Cerebellar cortex (tissue), 1 donor: Measurements from ENCODE around the gene INCA1.

Experiments
- DNase-seq: peaks from one replicate; pipeline ENCODE4 v3.0.0-alpha.2; 2015; ENCODE audit warnings: low spot score

INCA1 gene

DNA sequence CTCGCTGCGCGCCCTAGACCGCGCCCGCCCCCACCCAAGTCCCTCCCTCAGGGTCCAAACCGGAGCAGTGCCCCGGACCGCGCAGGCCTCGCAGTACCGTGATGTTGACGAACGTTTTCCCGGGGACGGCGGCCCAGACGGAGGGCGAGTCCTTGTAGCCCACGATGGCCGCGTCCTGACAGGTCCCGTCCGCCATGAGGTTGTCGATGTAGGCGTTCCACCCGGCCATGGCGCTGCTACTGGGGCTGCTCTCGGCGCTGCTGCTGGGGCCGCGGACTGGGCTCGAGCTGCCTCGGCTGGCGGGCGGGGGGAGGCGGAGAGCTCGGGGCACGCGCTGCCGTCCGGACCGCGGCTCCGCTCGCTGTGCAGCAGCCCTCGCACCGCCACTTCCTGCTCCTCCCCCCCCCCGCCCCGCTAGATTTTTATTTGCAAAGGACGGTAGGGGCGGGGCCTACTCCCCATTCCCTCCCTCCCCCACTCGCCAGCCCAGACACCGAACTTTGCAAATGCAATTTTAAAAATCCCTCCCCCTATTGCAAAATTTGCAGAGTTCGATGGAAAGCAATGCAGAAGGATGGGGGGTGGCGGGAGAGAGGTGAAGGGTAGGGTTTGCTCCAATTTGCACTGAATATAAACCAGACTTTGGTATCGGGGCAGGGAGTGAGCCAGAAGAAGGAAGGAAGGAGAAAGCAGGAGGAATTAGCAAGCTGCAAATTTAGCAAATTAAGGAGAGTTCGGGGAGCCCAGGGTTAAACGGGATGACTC, 49.0 kb downstream of the INCA1 start, which contains the start of gene PFN1:
TSS of gene PFN1 (minus strand) at position 365 of the 765 bp plus-strand sequence. CDS start at position 229, 136 bp downstream.
- peak; percentile 89 for DNase-seq

DNA sequence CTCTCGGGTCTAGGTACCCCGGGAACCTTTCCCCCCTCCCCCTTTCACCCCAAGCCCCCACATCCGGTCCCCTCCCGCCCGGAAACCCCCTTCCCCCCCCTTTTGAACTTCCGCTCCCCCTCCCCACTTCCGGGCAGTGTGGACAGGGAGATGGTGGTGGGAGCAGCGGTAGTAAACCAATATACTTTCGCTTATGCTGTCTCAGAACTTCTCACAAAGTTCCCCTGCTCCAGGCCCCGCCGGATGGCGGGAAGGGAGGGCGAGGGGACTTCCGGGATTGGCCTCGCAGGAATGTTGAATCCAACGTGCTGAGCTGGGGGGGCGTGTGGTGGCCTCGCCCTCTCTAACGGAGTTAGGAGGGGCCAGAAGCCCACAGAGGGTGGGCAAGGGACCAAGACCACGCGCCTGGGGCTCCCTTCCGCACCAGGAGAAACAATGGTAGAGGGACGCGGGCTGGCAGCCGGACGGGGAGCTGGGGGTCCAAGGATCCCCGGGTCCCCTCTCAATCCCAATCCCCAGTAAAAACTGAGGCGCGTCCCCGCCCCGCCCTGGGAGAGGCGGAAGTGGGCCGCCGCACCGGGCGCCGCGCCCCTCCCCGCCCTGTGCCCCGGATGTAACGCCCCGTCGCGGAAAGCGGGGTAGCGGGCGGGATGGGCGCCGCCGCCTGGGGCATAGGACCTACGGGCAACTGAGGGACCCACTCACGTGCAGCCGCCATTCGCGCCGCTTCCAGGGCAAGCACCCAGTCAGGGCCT, 49.7 kb downstream of the INCA1 start:
- DNase-seq = peak; percentile 51

DNA sequence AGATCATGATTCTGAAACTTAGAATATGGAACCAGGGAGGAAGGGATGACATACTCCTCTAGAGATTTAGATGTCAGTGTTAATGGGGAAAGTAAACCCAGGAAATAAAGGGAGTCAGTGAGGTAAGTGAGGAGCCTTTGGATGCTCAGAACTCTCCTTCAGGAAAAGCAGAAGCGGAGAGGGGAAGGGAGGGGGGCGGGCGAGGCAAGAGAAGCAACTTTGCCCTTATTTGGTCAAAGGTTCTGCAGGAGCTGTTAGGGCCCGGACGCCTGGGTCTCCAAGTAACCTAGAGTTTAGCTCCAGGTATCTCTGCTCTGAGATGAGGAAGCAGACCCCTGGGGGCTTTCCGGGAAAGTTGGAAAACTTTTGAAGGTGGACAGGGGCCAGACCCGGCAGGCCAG, 50.3 kb downstream of the INCA1 start:
- no peak for DNase-seq

DNA sequence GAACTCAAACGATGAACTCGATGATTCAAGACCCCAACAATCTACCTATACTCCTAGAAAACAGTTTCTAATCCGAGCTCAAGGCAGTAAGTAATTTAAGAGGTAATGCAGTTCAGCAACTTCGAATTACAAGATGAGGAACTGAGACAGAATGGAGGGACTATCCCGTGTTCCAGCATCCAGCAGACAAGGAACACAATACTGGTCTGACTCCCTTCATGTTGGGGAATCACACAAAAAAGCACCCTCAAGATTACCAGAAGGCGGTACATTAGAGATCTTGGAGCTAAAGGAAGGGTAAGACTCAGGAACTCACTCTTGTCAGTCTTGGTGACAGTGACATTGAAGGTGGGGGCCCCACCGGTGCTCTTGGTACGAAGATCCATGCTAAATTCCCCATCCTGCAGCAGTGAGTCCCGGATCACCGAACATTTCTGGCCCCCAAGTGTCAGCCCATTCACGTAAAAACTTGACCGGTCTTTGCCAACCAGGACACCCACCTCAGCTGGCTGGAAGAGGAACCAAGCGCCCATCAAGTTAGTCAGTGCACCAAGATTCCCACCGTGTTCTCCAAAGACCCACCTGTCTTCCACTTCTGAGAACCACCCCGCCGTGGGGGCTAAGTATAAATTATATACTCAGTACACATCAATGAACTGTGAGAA, 50.9 kb downstream of the INCA1 start:
- no peak for DNase-seq

DNA sequence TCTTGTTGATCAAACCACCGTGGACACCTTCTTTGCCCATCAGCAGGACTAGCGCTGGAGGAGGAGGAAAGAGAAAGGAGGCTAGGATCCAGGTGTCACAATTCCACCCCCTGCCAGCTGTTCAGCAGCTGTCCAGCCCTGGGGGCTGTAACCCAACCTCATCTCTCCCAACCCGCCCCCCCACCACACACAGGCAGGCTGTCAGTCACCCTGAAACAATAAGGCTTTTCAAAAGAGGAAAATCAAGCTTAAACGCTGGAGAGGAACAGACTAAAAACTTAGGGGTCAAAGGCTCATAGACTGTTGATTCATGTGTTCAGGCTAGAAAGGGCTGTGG, 51.4 kb downstream of the INCA1 start:
- no peak for DNase-seq

DNA sequence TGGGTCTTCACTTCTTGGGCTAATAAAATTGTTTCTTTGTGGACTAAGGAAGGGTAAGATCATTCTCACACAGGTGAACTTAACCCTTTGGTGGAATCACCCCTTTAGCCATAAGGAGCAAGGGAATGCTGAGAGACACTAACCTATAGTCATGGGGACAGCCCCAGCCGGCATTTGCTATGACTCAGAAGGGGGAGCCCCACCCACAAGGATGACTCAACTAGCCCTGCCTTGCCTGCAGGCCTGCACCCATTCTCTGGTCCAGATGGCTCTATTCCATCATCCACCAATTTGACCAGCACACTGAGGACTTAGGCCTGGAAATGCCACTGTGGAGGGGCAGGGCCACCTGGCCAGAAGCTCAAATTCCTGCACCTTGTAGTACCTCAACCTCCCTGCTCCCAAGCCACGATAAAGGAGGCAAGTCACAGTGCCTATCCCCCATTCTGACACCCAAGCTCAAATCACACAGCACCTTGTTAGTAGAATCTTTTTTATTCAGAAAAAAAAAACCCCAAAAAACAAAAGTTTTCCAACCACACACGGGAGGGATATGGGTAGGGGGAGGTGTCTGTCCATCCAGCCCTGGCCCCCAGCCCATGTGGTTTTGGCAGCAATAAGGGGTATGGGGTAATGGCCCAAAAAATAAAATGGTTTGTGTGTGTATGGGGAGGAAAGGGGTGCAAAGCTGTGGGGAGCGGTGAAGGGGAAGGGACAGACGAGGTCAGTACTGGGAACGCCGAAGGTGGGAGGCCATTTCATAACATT, 52.0 kb downstream of the INCA1 start:
- DNase-seq = peak; percentile 51

DNA sequence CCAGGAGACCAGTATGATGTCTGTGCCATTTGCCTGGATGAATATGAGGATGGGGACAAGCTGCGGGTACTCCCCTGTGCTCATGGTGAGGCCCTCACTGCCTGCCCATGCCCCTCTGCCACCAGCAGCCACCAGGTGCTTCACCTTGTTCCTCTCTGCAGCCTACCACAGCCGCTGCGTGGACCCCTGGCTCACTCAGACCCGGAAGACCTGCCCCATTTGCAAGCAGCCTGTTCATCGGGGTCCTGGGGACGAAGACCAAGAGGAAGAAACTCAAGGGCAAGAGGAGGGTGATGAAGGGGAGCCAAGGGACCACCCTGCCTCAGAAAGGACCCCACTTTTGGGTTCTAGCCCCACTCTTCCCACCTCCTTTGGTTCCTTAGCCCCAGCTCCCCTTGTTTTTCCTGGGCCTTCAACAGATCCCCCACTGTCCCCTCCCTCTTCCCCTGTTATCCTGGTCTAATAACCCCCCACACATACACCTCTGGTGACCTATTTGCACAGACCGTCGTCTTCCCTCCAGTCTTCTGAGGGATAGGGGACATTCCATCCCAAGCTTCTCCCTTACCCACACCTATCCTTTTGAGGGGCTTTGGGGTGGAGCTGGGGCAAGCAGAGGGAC, 52.7 kb downstream of the INCA1 start:
- DNase-seq = no peak

DNA sequence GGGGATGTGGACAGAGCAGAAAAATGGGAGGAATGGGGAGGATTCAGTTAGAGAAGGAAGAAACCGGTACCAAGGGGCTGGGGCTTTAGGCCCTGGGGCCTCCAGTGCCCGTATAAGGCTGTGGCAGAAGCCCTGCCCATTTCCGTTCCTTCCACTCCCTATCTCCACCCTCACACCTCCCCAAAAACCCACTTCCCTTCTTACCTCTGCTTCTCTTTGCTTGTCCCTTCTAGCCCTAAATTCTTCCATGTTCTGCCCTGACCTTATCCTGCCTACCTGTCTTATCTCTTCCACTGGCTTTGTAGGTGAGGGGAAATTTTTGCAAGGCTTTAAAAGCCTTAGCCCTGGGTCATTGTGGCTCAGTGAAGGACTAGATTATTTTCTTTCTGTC, 53.2 kb downstream of the INCA1 start:
- DNase-seq = peak; percentile 27

DNA sequence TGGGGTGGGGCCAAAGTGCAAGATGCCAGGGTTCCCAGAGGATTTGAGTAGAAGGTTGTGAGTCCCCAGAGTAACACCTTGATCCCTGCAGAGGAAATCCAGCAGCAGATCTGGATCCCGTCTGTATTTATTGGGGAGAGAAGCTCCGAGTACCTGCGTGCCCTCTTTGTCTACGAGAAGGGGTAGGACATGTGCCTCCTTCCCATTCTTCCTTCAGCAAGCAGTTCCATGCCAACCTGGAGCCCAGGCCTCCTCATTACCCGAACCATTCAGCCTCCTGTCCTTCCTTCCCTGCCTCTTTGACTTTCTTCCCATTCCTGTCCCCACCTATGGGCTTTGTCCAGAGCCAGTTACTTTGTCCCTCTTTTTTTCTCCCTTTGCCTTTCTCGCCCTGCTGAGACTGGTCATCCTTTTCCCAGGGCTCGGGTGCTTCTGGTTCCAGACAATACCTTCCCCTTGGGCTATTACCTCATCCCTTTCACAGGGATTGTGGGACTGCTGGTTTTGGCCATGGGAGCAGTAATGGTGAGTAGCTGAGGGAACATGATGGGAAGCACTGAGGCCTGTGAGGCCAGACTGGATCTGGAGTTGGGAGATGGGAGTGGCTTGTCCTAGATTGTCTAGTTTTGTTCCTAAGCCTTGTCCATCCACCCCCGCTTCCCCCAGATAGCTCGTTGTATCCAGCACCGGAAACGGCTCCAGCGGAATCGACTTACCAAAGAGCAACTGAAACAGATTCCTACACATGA, 54.4 kb downstream of the INCA1 start:
- peak; percentile 44 for DNase-seq

DNA sequence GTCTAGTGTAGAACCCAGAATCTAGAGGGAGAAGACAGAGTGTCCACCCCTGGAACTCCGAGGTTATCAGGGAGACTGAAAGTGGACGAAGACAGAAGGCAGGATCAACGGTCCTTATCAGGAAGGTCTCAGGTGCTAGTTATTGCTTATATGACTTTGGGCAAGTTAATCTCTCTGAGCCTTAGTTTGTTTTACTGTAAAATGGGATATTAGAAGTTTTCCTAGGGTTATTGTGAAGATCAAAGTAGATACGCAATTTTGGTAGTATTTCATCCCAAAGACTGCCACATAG, 56.1 kb downstream of the INCA1 start:
- DNase-seq = no peak

DNA sequence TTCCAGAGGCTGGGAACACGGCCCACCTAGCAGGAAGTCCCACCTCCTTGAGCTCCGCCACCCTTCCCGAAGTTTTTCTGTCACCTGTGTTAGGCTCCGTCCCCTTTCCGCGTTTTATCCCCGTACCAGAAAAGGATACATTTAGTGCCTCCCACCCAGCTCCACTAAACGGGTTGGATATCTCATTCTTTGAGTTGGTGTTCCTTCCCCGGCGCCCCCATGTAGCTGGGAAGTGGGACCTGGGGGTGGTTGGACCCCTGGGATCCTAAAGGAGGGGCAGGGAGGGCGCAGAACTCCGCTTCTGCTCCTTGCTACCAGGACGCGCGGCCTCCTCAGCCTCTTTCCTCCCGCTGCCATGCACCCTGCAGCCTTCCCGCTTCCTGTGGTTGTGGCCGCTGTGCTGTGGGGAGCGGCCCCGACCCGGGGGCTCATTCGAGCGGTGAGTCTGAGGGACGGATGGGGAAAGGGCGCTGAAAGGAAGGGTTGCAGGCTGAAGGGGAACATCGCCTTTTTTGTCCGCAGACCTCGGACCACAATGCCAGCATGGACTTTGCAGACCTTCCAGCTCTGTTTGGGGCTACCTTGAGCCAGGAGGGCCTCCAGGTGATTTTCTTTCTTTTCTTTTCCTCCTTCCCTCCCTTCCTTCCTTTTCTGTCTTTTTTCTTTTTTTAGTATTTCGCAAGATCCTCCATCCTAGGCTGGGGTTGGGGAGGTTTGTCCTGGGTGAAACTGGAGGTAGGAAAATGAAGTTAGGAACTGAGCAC, 56.6 kb downstream of the INCA1 start:
- no peak for DNase-seq

DNA sequence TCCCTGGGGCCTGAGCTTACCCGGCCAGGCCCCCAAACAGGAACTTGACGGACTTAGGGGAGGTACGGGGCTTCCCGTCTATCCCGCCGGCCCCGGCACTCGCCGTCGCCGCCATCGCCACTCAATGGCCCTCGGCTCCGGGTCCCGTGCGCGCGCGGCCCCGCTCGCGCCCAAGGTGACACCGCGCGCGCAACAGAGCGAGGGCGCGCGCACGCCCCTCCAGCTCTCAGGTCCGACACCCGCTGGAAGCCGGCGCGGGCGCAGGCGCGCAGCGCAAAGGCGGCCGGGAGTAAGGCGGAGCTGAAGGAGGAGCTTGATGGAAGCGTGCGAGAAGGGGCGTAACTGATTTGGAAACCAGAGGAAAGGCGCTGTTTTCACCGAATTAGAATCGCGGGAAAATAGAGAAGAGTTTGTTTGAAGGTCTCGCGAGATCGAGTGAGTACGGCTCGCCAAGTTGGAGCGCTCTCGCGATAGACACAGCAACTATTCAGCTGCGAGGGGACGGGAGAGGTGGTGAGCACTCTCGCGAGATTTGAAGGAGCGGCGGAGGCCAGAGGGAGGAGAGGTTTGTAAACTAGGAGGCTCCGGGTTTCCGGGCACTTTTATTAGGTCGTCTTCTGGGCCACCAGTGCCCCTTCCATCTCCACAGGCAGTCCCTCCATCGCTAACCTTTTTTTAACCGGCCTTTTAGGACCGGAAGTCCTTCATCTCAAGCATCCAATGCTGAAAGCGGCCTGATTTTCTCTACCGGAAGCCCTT, 57.3 kb downstream of the INCA1 start, which contains the start of the genes RNF167 and SLC25A11:
TSS of gene RNF167 (plus strand) at position 473 of the 759 bp plus-strand sequence. CDS start 642 bp downstream, outside the sequence.
TSS of gene SLC25A11 (minus strand) at position 251 of the 759 bp plus-strand sequence. CDS start at position 115, 136 bp downstream.
- DNase-seq = peak; percentile 100

DNA sequence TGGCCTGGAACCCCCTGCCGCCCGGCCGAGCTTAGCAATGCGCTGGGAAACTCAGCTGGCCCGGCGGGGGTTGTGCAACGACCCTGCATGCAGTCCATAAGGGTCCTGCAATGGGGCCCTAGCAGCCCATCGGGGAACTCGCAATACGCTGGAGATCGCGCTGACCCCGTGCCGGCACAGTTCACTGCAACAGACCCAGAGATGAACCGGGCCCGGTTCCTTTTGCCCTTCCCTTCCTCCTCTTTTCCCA, 57.9 kb downstream of the INCA1 start:
- DNase-seq = no peak

DNA sequence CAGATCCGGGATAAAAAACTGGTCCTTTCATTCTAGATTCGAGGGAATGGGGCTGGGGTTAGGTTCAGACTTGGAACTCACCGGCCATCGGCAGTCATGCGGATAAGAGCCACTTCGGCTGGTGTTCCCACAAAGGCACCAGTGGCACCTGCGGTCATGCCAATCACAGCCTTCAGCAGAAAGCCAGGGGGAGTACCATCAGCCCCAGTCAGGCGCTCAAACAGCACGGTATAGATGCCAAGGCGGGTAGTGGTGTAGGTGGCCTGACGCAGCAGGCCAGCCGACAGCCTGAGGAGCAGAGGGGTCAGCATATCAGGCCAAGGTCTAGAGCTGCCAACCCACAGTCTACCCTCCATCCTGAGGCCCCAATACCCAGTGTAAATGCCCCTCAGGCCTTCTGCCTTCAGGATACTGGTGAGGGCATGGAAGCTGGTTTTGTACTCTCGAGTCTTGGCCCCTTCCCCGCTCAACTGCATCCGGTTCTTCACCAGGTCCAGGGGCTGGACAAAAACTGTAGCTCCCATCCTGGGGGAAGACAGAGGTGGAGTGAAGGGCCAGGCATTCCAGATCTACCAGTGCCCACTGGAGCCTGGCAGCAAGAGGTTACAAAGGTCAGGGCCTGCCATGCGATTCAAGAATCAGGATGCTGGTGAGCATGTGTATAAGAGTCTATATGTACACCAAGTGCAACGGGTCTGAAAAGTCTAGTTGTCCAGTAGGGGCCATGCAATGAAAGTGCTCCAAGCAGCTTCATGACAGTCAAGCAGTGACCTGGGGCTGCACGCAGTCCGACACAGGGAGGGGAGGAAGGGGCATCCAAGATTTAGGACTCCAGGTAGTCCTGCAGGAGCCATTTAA, 58.4 kb downstream of the INCA1 start:
- DNase-seq = no peak
